IMR-90 (cell line): ENCODE data around the gene LINGO4. TPM values are rescaled to one million over a fixed set of nuclear protein-coding genes. Genes with fewer than 3 reads are reported as not detected.

Experiments used
- ATAC-seq: fragments of 200-7000 bp; cut with Tn5 transposase; 2 replicates; pipeline ENCODE4 v1.9.1; 2020; ENCODE audit warnings: low read depth, mild to moderate bottlenecking, moderate library complexity
- BruUV-seq: library from RNA; stranded (reverse); fragments of 400-500 nt; replicated peaks from 2 replicates; lab custom pipeline; 2021; lab: Mats Ljungman, UMichigan
- CTCF ChIA-PET: fragments of 300-600 bp; formaldehyde crosslinking; extraction: SDS; loops from one replicate; lab custom pipeline; 2021; ENCODE audit warnings: antibody characterized with exemption; lab: Yijun Ruan, JAX
- POLR2A ChIA-PET: fragments of 300-600 bp; sonication (Branson Sonifier 250); formaldehyde crosslinking; loops from one replicate; lab custom pipeline; 2022; ENCODE audit warnings: antibody characterized with exemption; ENCODE audit not compliant: unreplicated experiment; lab: Charles Lee
- DNase-seq: peaks from one replicate; pipeline ENCODE4 v3.0.0; 2013
- H2AFZ ChIP-seq: replicated peaks from 2 replicates; pipeline ENCODE3; 2013; ENCODE audit warnings: low read length, mild to moderate bottlenecking; ENCODE audit not compliant: poor library complexity
- H2AK5ac ChIP-seq: 2 replicates; pipeline ENCODE4 v1.6.1; 2013; ENCODE audit warnings: low read depth, low read length, inconsistent platforms
- H2AK9ac ChIP-seq: replicated peaks from 2 replicates; pipeline ENCODE3; 2013; ENCODE audit warnings: mild to moderate bottlenecking, low read depth, low read length, moderate library complexity; ENCODE audit not compliant: poor library complexity
- H2BK120ac ChIP-seq: 2 replicates; pipeline ENCODE4 v1.6.1; 2013; ENCODE audit warnings: low read depth, low read length, inconsistent platforms
- H2BK15ac ChIP-seq: 3 replicates; pipeline ENCODE4 v1.6.1; 2013; ENCODE audit warnings: low read depth, low read length, inconsistent platforms
- H2BK20ac ChIP-seq: 2 replicates; pipeline ENCODE4 v1.6.1; 2013; ENCODE audit warnings: low read depth, mild to moderate bottlenecking, inconsistent platforms, low read length, moderate library complexity
- H2BK5ac ChIP-seq: 2 replicates; pipeline ENCODE4 v1.6.1; 2013; ENCODE audit warnings: mild to moderate bottlenecking, low read depth, low read length, inconsistent platforms; ENCODE audit not compliant: poor library complexity, severe bottlenecking
- H3K14ac ChIP-seq: replicated peaks from 2 replicates; pipeline ENCODE4 v1.6.1; 2013; ENCODE audit warnings: low read depth, low read length, inconsistent platforms
- H3K18ac ChIP-seq: 2 replicates; pipeline ENCODE4 v1.6.1; 2013; ENCODE audit warnings: low read depth, low read length, control low read depth
- H3K23ac ChIP-seq: 2 replicates; pipeline ENCODE4 v1.6.1; 2013; ENCODE audit warnings: low read depth, low read length, inconsistent platforms
- H3K27ac ChIP-seq: 2 replicates; pipeline ENCODE4 v1.5.1; 2013; ENCODE audit warnings: mild to moderate bottlenecking, control low read depth, low read length; ENCODE audit not compliant: insufficient read depth
- H3K27me3 ChIP-seq: 2 replicates; pipeline ENCODE4 v1.6.1; 2013; ENCODE audit warnings: low read length; ENCODE audit not compliant: control insufficient read depth, insufficient read depth
- H3K36me3 ChIP-seq: 2 replicates; pipeline ENCODE4 v1.6.1; 2013; ENCODE audit warnings: low read length, mixed read lengths; ENCODE audit not compliant: control insufficient read depth, insufficient read depth
- H3K4ac ChIP-seq: 2 replicates; pipeline ENCODE4 v1.6.1; 2013; ENCODE audit warnings: low read depth, low read length, inconsistent platforms
- H3K4me1 ChIP-seq: 2 replicates; pipeline ENCODE4 v1.6.1; 2013; ENCODE audit warnings: low read length, mixed read lengths; ENCODE audit not compliant: control insufficient read depth, insufficient read depth
- H3K4me2 ChIP-seq: 2 replicates; pipeline ENCODE4 v1.6.1; 2013; ENCODE audit warnings: low read depth, mild to moderate bottlenecking, control low read depth, low read length, moderate library complexity
- H3K4me3 ChIP-seq: 2 replicates; pipeline ENCODE4 v1.5.1; 2013; ENCODE audit warnings: low read depth, mild to moderate bottlenecking, control low read depth, low read length, moderate library complexity; ENCODE audit not compliant: insufficient read depth
- H3K56ac ChIP-seq: 2 replicates; pipeline ENCODE4 v1.6.1; 2013; ENCODE audit warnings: low read length, inconsistent platforms; ENCODE audit not compliant: insufficient read depth; ENCODE audit errors: extremely low read depth
- H3K79me1 ChIP-seq, 2 experiments: 2 replicates each; pipeline ENCODE4 v1.6.1; 2013; ENCODE audit warnings: low read length in 2 of 2, inconsistent platforms in 1 of 2, low read depth in 1 of 2
- H3K9ac ChIP-seq: 2 replicates; pipeline ENCODE4 v1.6.1; 2013; ENCODE audit warnings: low read depth, low read length, control low read depth
- H3K9me1 ChIP-seq: 2 replicates; pipeline ENCODE4 v1.6.1; 2013; ENCODE audit warnings: low read length, inconsistent platforms; ENCODE audit not compliant: insufficient read depth
- H3K9me3 ChIP-seq: 2 replicates; pipeline ENCODE4 v1.6.1; 2013; ENCODE audit warnings: low read length; ENCODE audit not compliant: control insufficient read depth, insufficient read depth
- H4K20me1 ChIP-seq: 2 replicates; pipeline ENCODE4 v1.6.1; 2013; ENCODE audit warnings: low read length, inconsistent platforms; ENCODE audit not compliant: insufficient read depth
- H4K5ac ChIP-seq: 2 replicates; pipeline ENCODE4 v1.6.1; 2013; ENCODE audit warnings: mild to moderate bottlenecking, low read depth, low read length, control low read depth
- H4K8ac ChIP-seq, 2 experiments: 2 replicates each; pipeline ENCODE4 v1.6.1; 2013; ENCODE audit warnings: low read depth in 2 of 2, low read length in 2 of 2, control low read depth in 1 of 2, inconsistent platforms in 1 of 2
- H4K91ac ChIP-seq: 2 replicates; pipeline ENCODE4 v1.6.1; 2013; ENCODE audit warnings: low read depth, low read length, inconsistent platforms; ENCODE audit not compliant: insufficient read depth
- MAZ ChIP-seq: IDR thresholded peaks from 2 replicates; pipeline ENCODE4 v1.6.1; 2012; ENCODE audit warnings: low read depth, mild to moderate bottlenecking, low read length, improper control_type of control experiment, moderate library complexity, borderline replicate concordance
- NFE2L2 ChIP-seq: fragments of 150-350 bp; IDR thresholded peaks from 2 replicates; pipeline ENCODE4 v1.6.1; 2016; ENCODE audit warnings: low read depth, mild to moderate bottlenecking, low read length
- RCOR1 ChIP-seq: IDR thresholded peaks from 2 replicates; pipeline ENCODE4 v1.6.1; 2012; ENCODE audit warnings: mild to moderate bottlenecking, low read length, improper control_type of control experiment; ENCODE audit not compliant: insufficient replicate concordance
- WGBS, 2 experiments: methylation state at CpG; one replicate each; pipeline versions ENCODE4 v1.1.5 to v1.1.7; 2013; ENCODE audit warnings: missing lambda C conversion rate in 2 of 2; ENCODE audit not compliant: insufficient read length in 1 of 2; ENCODE audit errors: extremely low coverage in 2 of 2; 5-methylcytosine and 5-hydroxymethylcytosine counted together
- dilution Hi-C: fragments of 300-500 bp; cut with HindIII; formaldehyde crosslinking; loops from one replicate; pipeline ENCODE4 v1.14.3; 2018; ENCODE audit warnings: low sequenced_read_pairs; ENCODE audit not compliant: unreplicated experiment
- in situ Hi-C: fragments of 300-500 bp; cut with MboI; formaldehyde crosslinking; loops from 3 replicates; pipeline ENCODE4 v1.14.3; 2019; ENCODE audit warnings: low sequenced_read_pairs, inconsistent platforms, mixed read lengths
- intact Hi-C: fragments of 100-400 bp; cut with micrococcal nuclease; formaldehyde crosslinking; loops from 2 replicates; pipeline ENCODE4 v1.10.0; 2022
- polyA plus RNA-seq, 3 experiments: library from polyadenylated mRNA; depleted of rRNA; stranded (reverse); fragments of >200 nt; gene quantifications; 2 replicates each; pipeline ENCODE4 v1.2.3, GENCODE V29; 2012; ENCODE audit warnings: low replicate concordance in 1 of 3
- total RNA-seq: library from RNA; depleted of rRNA; stranded (reverse); fragments of >200 nt; gene quantifications from 2 replicates; pipeline ENCODE4 v1.2.3, GENCODE V29; 2012

LINGO4 gene
- total and polyA plus RNA-seq, 2 of the 4 experiments (the other 2 are of a cell fraction): not detected

GRCh38 chr1:151853411-151853943 is 48.3 kb upstream of the LINGO4 start, which contains the start of gene THEM5:
TSS of gene THEM5 (minus strand) at chr1:151853712. CDS start at chr1:151853565, 147 bp downstream.
- no peak within 1 kb of the TSS for H3K4ac ChIP-seq
- H3K27ac ChIP-seq: no peak within 1 kb of the TSS
- no peak within 1 kb of the TSS for H3K4me3 ChIP-seq
- H3K18ac ChIP-seq: no peak within 1 kb of the TSS
- no peaks in the 10 kb centered on the region for H3K36me3 ChIP-seq
- no peak within 1 kb of the TSS for H2AK5ac ChIP-seq
- H3K9ac ChIP-seq: no peak within 1 kb of the TSS
- no peaks in the 10 kb centered on the region; the same call in 1 of the 2 replicates for H3K9me1 ChIP-seq
- H3K4me2 ChIP-seq: no peak within 1 kb of the TSS
- no peak within 1 kb of the TSS for H2BK20ac ChIP-seq
- H4K5ac ChIP-seq: no peak within 1 kb of the TSS
- H3K14ac ChIP-seq: no peak within 1 kb of the TSS
- no peak within 1 kb of the TSS for H4K8ac ChIP-seq
- in situ Hi-C loops: no loop called here
- ATAC-seq: no peak
- intact Hi-C loops: no loop called here
- H3K56ac ChIP-seq: no peak within 1 kb of the TSS
- dilution Hi-C loops: no loop called here
- H3K9me3 ChIP-seq: no peaks in the 10 kb centered on the region
- TF ChIP-seq NFE2L2 (no peak), MAZ (no peak), RCOR1 (no peak)
- no peaks in the 10 kb centered on the region for H3K79me1 ChIP-seq
- ChIA-PET CTCF (interaction anchor here (0.6 kb wide), 1 partner anchor 572 kb away, joined by 4 read pairs; no protein-coding TSS in a partner anchor), POLR2A (no interaction called here)
- no peak within 1 kb of the TSS for H2AK9ac ChIP-seq
- no TSS peak for BruUV-seq
- H2BK5ac ChIP-seq: no peak within 1 kb of the TSS
- H2BK15ac ChIP-seq: no peak within 1 kb of the TSS
- no peak within 1 kb of the TSS for H2BK120ac ChIP-seq
- peaks cover 44% of the 10 kb centered on the region for H3K27me3 ChIP-seq
- no peak within 1 kb of the TSS for H4K91ac ChIP-seq
- H2AFZ ChIP-seq: no peak within 1 kb of the TSS
- H3K23ac ChIP-seq: no peak within 1 kb of the TSS
- H4K20me1 ChIP-seq: no peaks in the 10 kb centered on the region
- H3K4me1 ChIP-seq: peaks cover 1% of the 10 kb centered on the region; the same call in 1 of the 2 replicates
- WGBS, 2 experiments: no CpG with 5 or more reads among the region's 5 CpGs
- no peak for DNase-seq
